Adipose tissue (tissue), 3 donors: ENCODE measurements around the gene APP. TPM values are rescaled to one million over a fixed set of nuclear protein-coding genes. Genes with fewer than 3 reads are reported as not detected.

Experiments used
- H3K27ac ChIP-seq: one replicate; pipeline ENCODE4 v1.5.1; 2013; ENCODE audit warnings: low read depth, low read length
- WGBS, 3 donors: extraction: QIAGEN DNeasy Blood & Tissue Kit; methylation state at CpG; one replicate each; pipeline ENCODE4 v1.1.7; 2013; 5-methylcytosine and 5-hydroxymethylcytosine counted together
- polyA plus RNA-seq, 3 donors: library from polyadenylated mRNA; stranded (reverse); fragments of 200-250 nt; gene quantifications; one replicate each; pipeline ENCODE4 v1.2.3, GENCODE V29; 2013
- donor health status: healthy with polysubstance abuse.
- donor health status: Bipolar disorder and iron deficiency.
- donor health status: healthy.

The APP gene
- polyA plus RNA-seq, 3 donors, result 101 to 212 (median 126) TPM

DNA sequence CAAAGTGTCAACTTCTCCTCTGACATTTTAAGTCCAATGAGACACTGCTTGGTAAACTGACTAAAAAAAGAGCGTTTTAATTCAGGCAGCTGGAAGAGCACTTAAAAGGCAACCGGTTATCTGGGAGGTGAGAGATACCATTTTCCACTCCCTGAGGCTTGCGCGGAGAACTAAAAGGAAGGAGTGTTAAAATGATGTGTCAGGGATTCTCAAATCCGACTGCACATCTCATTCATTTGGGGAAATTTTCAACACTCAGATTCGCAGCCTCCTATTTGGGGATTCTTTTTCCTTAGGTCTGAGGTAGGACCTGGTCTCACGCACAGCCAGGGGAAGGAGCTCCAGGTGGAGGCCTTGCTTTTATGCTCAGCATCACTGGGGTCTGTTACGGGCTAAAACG, 281.9 kb downstream of the APP start:
- WGBS, 3 donors, result 85 to 92% (median 87%) methylated on average over 9 of the region's 9 CpGs
- H3K27ac ChIP-seq, result no peak overlapping the region

DNA sequence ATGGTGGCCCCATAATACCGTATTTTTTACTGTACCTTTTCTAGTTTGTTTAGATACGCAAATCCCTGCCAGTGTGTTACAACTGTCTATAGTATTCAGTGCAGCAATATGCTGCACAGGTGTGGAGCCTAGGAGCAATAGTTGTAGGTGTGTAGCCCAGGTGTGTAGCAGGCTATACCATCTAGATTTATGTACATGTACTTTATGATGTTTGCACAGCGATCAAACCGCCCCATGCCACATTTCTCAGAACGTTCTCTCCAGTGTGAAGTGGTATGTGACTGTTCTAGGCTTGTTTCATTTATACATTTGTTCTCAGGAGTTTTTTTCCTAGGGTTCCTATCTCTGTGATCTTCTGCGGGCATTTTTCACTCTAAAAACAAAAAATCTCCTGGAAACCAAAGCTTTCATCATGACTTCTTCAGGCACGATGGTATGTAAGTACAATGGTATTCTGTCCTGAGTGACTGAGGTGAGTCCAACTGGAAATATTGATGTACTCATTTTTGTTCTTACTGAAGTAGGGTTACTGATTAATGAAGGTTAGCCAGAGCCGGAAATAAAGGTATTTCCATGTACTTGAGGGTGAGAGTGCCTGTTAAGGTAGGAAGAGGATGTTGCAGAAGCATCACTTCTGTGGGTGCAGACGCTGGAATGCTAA, 282.8 kb downstream of the APP start:
- WGBS, 3 donors, result 72 to 90% (median 89%) methylated on average over 9 of the region's 9 CpGs
- H3K27ac ChIP-seq, result no peak overlapping the region

DNA sequence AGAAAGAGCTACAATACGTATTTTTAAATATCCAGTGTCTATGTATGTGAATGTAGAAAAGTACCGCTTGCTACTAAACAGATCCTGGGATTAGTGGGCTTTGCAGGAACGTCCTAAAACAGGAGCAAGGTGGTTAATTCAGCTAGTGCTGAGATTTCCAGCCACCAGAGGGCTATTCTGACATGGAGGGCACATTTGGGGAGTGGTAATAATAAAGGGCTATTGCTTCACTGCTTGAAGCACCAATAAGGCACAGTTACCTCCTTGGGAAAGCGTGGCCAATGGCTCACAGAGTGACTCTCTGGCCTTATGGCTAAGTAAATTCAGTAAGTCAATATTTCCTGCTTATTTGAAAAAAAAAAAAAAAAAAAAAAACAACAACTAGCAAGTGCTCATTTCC, 283.4 kb downstream of the APP start:
- WGBS, 3 donors, result 94% methylated on average over 4 of the region's 4 CpGs
- H3K27ac ChIP-seq, result no peak overlapping the region

DNA sequence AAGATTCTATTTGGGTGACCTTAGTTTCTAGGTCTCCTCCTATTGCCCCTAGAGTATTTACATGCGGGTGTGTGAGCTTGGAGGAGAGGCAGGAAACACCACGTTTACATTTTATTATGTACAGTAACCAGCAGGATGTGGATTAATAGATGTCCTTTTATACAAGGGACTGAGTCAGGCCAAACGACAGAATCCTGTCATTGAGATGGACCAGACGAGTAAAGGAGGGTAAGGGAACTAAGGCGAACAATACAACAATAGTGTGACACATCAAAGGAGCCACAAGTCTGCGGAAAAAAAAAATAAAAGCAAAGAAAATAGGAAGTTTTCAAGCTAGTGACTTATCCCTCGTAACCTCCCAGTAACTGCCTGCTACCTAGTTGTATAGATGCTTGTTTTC, 284.7 kb downstream of the APP start:
- WGBS, 3 donors, result 62 to 74% (median 72%) methylated on average over 7 of the region's 7 CpGs
- no peak overlapping the region for H3K27ac ChIP-seq

DNA sequence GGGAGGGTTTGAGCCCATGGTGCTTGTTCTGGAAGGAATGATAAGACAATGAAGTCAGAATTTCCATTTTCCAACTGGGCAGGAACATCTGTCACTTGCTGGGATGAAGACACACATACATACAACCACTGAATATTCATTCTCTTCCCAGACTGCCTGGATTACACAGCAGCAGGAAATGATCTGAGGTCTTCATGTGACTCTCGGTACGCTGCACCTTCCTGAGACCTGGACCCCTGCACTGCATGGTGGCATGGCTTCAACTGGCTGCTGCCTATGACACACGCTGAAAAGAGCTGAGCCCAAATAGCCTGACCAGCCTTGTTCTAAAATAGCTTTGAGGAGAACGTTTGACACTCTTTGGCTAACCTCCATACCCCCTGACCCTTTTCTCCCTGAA, 285.2 kb downstream of the APP start:
- H3K27ac ChIP-seq, result no peak overlapping the region
- 60 to 71% (median 65%) methylated on average over 4 of the region's 4 CpGs for WGBS, 3 donors

DNA sequence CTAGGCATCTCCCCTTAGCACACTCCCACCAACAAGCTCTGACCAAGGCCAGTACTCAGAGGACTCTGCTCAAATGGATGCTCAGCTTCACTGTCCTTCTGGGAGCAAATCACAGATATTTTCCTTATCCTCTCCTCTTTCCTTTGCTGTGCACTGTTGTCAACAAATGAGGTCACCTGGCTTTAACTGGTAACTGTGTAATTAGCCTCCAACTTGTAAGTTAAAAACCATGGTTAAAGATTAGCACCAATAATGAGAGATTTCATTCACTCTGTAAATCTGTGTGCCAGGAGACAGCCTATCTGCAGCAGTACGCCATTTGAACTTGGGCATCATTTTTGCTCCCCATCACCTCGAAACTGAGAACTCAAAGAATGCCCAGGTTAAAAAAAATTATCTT, 286.3 kb downstream of the APP start:
- WGBS, 3 donors, result 69 to 94% (median 87%) methylated on average over 2 of the region's 2 CpGs
- no peak overlapping the region for H3K27ac ChIP-seq

DNA sequence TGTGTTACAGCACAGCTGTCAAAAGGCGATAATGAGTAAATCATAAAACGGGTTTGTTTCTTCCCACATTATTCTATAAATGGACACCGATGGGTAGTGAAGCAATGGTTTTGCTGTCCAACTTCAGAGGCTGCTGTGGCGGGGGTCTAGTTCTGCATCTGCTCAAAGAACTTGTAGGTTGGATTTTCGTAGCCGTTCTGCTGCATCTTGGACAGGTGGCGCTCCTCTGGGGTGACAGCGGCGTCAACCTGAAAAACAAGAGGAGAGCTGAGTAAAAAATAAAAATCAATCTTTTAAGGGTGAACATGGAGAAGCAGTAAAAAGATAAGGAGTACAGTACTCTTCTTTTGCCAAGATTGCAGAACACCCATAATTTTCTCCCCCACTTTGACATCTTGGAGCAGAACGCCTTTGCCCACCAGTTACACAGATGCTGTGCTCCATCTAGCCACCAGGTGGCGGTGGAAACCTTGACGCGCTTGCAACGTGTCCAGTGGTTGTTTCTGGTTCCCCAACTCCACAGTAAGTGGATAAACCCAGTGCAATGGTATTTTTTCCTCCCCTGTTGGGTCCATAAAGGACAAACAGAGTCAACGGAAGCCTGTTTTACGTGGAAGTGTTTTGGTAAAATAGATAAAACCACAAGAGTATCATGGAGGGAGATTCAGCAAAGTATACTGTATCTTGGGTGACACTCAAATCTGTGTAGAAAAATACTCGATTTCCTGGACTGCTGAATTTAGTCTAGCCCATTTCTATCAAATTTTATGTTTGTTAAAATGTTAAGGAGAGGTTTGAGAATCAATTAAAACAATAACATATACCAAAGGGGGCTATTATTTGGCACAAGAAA, 288.8 kb downstream of the APP start:
- H3K27ac ChIP-seq, result no peak overlapping the region
- WGBS, 3 donors, result 61 to 64% (median 63%) methylated on average over 17 of the region's 17 CpGs

DNA sequence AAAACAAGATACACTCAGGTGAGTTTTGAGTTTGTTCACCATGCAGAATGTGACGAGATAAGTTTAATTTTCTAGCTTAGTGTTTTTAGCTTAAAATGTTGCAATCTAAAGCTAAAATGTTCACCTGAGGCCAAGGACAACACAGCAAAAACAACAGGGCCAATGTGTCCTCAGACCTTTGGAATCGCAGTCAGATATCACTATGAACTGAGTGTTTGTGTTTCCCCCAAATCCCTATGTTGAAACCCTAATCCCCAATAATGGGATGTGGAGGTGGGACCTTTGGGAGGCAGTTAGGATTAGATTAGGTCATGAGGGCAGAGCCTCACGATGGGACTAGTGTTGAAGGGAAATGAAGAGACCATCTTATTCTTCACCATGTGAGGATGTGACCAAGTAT, 291.4 kb downstream of the APP start:
- H3K27ac ChIP-seq, result no peak overlapping the region

DNA sequence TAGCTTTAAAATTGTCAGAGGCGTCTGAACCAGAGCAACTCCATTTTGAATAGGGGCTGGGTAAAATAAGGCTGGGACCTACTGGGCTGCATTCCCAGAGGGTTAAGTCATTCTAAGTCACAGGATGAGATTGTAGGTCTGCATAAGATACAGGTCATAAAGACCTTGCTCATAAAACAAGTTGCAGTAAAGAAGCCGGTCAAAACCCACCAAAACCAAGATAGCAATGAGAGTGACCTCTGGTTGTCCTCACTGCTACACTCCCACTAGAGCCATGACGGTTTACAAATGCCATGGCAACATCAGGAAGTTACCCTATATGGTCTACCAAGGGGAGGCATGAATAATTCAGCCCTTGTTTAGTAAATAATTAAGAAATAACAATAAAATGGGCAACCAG, 292.2 kb downstream of the APP start:
- 71 to 85% (median 74%) methylated on average over 3 of the region's 3 CpGs for WGBS, 3 donors
- H3K27ac ChIP-seq, result no peak overlapping the region

More for the DNA sequence above, 291.4 kb downstream of the APP start:
- 88 to 93% (median 89%) methylated on average over 3 of the region's 3 CpGs for WGBS, 3 donors

DNA sequence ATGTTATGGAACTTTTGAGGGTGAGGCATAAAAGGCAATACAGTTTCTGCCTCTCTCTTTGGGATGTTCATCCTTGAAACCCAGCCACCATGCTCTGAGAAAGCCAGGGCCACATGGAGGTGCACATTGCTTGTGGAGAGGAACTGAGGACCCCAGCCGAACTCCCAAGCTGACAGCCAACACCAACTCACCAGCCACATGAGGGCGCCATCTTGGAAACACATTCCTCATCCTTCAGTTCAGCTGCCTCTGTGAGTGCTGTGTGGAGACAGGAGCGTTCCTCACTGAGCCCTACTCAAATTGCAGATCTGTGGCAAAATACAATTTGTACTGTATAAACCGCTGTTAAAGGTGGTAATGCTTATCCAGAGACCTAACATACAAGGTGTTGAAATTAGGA, 298.3 kb downstream of the APP start:
- H3K27ac ChIP-seq, result no peak overlapping the region
- WGBS, 3 donors, result 91 to 97% (median 97%) methylated on average over 4 of the region's 4 CpGs

DNA sequence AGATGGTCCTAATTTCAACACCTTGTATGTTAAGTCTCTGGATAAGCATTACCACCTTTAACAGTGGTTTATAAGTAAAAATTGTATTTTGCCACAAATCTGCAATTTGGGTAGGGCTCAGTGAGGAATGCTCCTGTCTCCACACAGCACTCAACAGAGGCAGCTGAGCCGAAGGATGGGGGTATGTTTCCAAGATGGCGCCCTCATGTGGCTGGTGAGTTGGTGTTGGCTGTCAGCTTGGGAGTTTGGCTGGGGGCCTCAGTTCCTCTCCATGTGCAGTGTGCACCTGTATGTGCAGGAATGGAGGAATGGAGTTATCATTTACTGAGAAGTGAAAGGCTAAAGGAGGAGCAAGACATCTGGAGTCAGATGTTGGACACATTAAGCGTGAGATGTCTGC, 299.0 kb downstream of the APP start:
- H3K27ac ChIP-seq, result no peak overlapping the region
- 87 to 95% (median 94%) methylated on average over 3 of the region's 3 CpGs for WGBS, 3 donors

DNA sequence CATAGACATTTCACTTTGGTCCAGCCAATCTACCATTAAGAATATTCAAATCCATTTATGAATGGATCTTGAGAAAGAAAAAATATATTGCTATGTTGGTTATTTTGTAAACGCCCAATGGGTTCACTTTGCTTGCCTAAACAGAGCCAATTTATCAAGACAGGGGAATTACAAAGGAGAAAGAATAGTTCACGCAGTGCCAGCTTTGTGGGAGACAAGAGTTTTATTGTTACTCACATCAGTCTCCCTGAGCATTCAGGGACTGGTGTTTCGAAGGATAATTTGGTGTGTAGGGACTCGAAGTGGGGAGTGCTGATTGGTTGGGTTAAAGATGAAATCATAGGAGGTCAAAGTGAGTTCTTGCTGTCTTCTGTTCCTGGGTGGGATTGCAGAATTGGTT, 300.5 kb downstream of the APP start:
- WGBS, 3 donors, result 70 to 83% (median 82%) methylated on average over 4 of the region's 4 CpGs
- H3K27ac ChIP-seq, result no peak overlapping the region

DNA sequence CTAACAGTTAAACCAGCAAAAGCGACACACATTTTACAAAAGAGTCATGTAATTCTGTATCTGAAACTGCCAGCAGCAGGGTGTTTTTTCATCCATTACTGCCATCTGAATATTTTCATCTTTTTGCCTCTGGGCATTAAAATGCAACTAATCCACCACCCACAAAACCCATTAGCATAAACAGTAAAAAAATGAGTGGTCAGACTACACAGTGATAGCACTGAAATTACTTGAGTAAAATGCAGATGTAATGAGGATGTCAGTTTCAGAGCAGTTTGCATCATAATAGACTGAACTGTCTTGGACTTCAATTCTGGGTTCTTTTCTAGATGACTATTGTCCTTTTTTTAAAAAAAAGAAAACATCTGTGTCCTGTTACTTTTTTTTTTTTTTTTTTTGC, 303.5 kb downstream of the APP start:
- H3K27ac ChIP-seq, result no peak overlapping the region
- 92 to 100% (median 97%) methylated on average over 1 of the region's 1 CpG for WGBS, 3 donors

DNA sequence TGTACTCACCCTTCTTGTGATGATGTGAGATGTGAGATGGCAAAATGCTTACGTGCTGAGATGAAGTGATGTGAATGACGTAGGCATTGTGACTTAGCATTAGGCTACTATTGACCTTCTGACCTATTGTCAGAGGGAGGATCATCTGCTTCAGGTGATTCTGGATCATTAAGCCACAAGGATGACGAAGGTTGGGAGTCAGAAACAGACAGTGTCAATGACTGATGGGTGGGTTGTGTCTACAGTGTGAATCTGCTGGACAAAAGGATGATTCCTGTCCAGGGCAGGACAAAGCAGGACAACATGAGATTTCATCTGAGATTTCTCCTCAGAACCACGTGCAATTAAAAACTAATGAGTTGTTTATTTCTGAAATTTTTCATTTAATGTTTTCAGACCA, 306.8 kb downstream of the APP start:
- WGBS, 3 donors, result 80 to 92% (median 90%) methylated on average over 4 of the region's 4 CpGs
- H3K27ac ChIP-seq, result no peak overlapping the region

DNA sequence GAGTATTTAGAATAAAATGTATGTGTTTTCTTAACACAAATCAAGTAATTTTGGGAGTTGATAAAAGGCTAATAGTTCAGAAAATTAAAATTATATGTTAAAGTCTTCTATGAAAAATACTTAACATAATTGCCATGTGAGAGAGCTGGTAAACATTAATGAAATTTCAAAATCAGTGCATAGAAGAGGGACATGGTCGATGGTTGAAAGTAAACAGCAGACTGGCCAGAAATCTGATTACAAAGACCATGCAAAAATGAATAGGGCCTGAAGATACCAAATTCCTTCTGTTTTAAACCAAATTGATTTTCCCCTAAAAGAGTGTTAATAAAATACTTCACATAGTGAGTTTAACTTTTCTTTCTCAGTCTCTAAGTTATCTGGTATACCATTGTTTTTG, 307.5 kb downstream of the APP start:
- 22 to 77% (median 71%) methylated on average over 1 of the region's 1 CpG for WGBS, 3 donors

DNA sequence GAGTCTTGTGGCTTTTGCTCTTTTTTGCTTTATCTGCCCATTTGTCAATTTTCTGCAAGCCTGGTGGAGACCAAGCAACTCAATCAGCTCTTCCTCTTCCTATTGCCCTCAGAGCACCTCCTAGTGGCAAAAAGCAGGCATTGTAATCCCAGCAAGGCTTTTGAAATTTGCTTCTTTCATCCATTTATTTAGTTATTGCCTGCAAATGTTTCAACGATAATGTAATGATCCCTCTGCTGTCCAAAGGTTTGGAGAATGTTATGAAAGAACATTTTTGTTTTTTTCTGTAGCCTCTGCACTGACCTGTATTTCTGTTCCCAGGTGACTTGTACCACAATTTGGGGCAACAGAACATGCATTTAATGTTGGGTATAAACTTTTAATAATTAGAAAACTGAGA, 308.0 kb downstream of the APP start:
- no peak overlapping the region for H3K27ac ChIP-seq
- WGBS, 3 donors, result 40 to 52% (median 41%) methylated on average over 1 of the region's 1 CpG

More for the DNA sequence above, 307.5 kb downstream of the APP start:
- no peak overlapping the region for H3K27ac ChIP-seq

DNA sequence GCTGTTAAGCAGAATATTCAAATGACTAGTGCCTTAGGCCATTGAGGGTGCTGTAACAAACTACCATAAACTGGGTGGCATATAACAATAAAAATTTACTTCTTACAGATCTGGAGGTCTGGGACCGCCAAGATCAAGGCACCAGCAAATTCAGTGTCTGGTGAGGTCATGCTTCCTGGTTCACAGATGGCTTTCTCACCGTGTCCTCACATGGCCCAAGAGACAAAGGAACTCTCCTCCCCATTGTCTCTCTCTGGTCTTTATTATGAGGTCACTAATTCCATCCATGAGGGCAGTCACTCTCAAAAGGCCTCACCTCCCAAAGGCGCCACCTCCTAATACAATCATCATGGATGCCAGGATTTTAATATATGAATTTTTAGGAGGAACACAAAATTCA, 308.5 kb downstream of the APP start:
- WGBS, 3 donors, result 80 to 87% (median 85%) methylated on average over 3 of the region's 3 CpGs
- no peak overlapping the region for H3K27ac ChIP-seq

DNA sequence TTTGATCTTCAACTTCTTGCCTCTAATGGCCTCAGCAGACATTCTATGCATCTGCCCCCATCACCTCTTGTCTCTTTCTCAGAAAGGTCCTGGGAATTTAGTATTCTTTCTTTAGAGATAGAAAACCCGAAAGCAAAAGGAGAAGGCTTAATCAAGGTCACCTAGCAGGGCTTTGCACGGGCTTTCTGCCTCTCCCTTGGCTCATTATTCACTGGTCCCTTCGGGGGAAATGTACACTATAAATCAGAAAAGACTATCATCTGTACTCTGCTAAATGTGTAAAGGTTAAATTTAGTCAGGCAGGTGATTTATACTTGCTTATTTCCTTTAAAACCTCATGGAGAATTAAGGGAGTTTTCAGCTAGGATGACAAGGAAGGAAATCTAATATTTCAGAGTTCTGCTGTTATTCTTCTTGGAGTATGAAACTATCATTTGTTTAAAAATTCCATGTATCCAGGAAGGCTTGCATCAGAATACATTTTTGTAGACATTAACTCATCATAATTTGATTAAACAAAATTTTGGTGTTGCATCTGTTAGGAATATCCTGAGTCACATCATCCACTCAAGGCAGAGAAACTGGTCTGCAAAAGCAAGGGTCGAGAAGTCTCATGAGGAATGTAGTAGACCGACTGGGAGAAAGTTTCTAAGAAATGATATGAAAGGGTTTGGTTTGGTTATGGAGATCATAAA, 311.2 kb downstream of the APP start:
- 52 to 59% (median 54%) methylated on average over 5 of the region's 5 CpGs for WGBS, 3 donors
- no peak overlapping the region for H3K27ac ChIP-seq

DNA sequence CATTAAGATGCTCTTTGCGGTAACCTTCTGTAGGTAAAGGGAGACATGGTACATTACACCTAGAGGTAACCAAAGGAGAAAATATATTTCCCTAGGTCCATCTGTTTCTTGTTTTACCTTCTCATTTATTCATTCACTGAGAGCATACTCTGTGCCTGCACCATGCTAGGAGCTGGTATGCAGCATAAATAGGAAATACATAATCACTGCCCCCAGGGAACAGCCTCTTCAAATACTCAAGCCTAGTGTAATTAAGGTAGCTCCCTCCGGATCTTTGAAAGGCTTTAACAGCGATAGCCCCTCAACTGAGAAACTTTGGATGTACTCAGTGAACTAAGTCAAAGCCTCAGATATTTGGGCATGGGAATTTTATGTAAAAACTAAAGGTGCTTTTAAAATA, 312.2 kb downstream of the APP start:
- 85 to 96% (median 93%) methylated on average over 3 of the region's 3 CpGs for WGBS, 3 donors
- no peak overlapping the region for H3K27ac ChIP-seq
